Small intestine (tissue), 7 donors: ENCODE results near the gene SLC22A15. TPM values are rescaled to one million over a fixed set of nuclear protein-coding genes. Genes with fewer than 3 reads are reported as not detected.
A peak's percentile ranks its signal among the peaks of the same experiment; 100 is the strongest.

ENCODE experiments used
- DNase-seq, 2 donors: peaks; one replicate each; pipeline versions ENCODE4 v3.0.0 to v3.0.0-alpha.2; 2013
- FAIRE-seq: peaks from 2 replicates; lab custom pipeline; 2012; peaks lifted over from hg19 to GRCh38; lab: Jason Lieb, UNC
- H3K27ac ChIP-seq, 3 donors: one replicate each; pipeline ENCODE4 v1.5.1; 2013; ENCODE audit warnings: low read length in 2 of 3, mild to moderate bottlenecking in 2 of 3, control low read depth in 1 of 3, inconsistent platforms in 1 of 3, low read depth in 1 of 3, moderate library complexity in 1 of 3
- H3K27me3 ChIP-seq, 3 donors: one replicate each; pipeline ENCODE4 v1.6.1; 2013; ENCODE audit warnings: low read length in 3 of 3, inconsistent platforms in 1 of 3; ENCODE audit not compliant: control insufficient read depth in 3 of 3, insufficient read depth in 3 of 3
- H3K36me3 ChIP-seq, 3 donors: one replicate each; pipeline ENCODE4 v1.6.1; 2013; ENCODE audit warnings: low read length in 3 of 3, inconsistent platforms in 1 of 3, low read depth in 1 of 3, mild to moderate bottlenecking in 1 of 3, moderate library complexity in 1 of 3; ENCODE audit not compliant: control insufficient read depth in 3 of 3, insufficient read depth in 2 of 3
- H3K4me1 ChIP-seq, 3 donors: one replicate each; pipeline ENCODE4 v1.6.1; 2013; ENCODE audit warnings: low read length in 2 of 3, inconsistent platforms in 1 of 3, low read depth in 1 of 3, mild to moderate bottlenecking in 1 of 3, moderate library complexity in 1 of 3; ENCODE audit not compliant: control insufficient read depth in 3 of 3, insufficient read depth in 2 of 3
- H3K4me3 ChIP-seq, 3 donors: one replicate each; pipeline ENCODE4 v1.5.1; 2013; ENCODE audit warnings: low read length in 3 of 3, control low read depth in 1 of 3, inconsistent platforms in 1 of 3, low read depth in 1 of 3, mild to moderate bottlenecking in 1 of 3, moderate library complexity in 1 of 3
- H3K9me3 ChIP-seq, 2 donors: one replicate each; pipeline ENCODE4 v1.6.1; 2013; ENCODE audit warnings: low read depth in 1 of 2, low read length in 1 of 2; ENCODE audit not compliant: control insufficient read depth in 2 of 2, insufficient read depth in 1 of 2
- WGBS, 3 donors: extraction: QIAGEN DNeasy Blood & Tissue Kit; methylation state at CpG; one replicate each; pipeline ENCODE4 v1.1.7; 2013; 5-methylcytosine and 5-hydroxymethylcytosine counted together
- polyA plus RNA-seq, 4 donors: library from polyadenylated mRNA; stranded (reverse) in 3 of 4; unstranded in 1 of 4; fragments of 200-250 nt in 3 of 4; fragments of 120-200 nt in 1 of 4; gene quantifications; one replicate each; pipeline versions ENCODE4 v1.2.1 to v1.2.3, GENCODE V29; 2013
- donor health status: healthy with polysubstance abuse.
- donor health status: control.
- donor health status: control.
- donor health status: Bipolar disorder and iron deficiency.
- donor health status: healthy.

The SLC22A15 gene
- polyA plus RNA-seq, 4 donors, result 0.27 to 2.6 (median 0.88) TPM; not detected in 1

DNA sequence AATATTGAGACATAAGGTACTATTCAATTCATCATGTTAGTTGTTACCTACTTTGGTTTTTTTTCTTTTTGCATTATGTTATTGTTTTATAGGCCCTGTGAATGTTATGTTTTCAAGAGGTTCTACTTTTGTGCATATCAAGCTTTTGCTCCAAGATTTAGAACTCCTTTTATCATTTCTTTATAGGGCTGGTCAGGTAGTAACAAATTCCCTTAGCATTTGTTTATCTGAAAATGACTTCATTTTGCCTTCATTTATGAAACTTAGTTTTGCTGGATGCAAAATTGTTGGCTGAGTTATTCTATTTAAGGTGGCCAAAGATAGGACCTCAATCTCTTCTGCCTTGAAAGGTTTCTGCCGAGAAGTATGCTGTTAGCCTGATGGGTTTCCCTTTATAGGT is 113.6 kb downstream of the SLC22A15 start:
- DNase-seq (no peak), FAIRE-seq (no peak)
- Histone ChIP-seq H3K4me3 (no peak overlapping the region), H3K27ac (no peak overlapping the region), H3K4me1 (no peaks in the 10 kb centered on the region), H3K9me3 (peaks cover 0 to 22% of the 10 kb centered on the region in 2 donors), H3K27me3 (no peaks in the 10 kb centered on the region), H3K36me3 (no peaks in the 10 kb centered on the region)
- 91 to 97% (median 96%) methylated on average over 1 of the region's 1 CpG for WGBS, 3 donors

DNA sequence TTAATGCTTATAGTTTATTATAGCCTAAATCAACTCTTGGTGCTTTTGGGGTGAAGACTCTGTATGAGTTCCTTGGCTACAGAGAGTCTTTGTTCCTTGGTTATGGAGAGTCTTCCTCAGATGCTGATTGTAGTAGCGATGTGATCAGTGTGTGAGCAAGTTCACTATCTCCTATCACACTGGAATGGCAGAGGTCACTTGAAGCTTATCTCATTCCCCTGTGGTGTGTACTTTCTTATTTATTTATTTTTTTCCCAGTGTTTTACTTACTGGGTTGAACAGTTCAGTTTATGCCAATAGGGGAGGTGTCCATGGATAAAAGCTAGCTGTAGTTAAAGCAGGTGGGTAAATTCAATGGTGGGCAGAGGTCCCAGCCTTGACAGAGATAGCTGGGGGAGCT is 114.8 kb downstream of the SLC22A15 start:
- DNase-seq (no peak), FAIRE-seq (no peak)
- Histone ChIP-seq H3K27ac (no peak overlapping the region), H3K4me1 (no peaks in the 10 kb centered on the region), H3K4me3 (no peak overlapping the region), H3K36me3 (no peaks in the 10 kb centered on the region), H3K9me3 (peaks cover 0 to 24% of the 10 kb centered on the region in 2 donors), H3K27me3 (no peaks in the 10 kb centered on the region)
- 41 to 89% (median 80%) methylated on average over 1 of the region's 1 CpG for WGBS, 3 donors

DNA sequence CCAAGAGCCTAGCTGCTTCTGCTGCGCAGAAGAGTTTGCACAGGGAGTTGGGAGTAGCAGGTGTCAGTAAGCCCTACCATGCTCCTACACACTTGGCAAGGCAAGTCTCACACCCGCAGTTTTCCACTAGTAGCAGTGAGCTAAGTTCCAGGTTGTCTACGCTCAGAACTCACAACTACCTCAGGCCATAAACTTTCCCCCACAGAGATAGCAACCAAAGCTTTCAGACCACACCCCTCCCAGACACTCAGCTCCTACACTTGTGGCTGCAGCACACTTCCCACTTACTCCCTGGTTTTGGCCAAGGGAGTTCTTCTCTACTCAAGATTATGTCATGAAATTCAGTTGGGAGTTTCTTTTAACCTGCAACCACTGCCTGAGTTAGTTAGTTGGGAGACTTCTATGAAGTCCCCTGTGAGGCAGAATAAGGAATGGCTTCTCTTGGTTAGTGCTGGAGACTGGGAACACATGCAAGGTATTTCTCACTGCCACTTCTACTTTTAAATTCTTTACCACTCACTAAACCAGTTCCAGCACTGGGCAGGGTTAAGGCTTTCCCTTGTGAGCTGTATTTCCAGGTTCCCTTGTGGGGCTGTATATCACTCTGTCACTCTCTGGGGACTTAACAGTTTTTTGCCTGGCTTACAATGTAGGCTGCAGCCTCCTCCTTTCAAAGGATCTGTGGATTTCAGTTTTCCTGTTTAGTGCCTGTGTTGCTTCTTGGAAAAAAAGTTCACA is 116.6 kb downstream of the SLC22A15 start:
- H3K27me3 ChIP-seq, result no peaks in the 10 kb centered on the region
- FAIRE-seq, result no peak
- H3K4me1 ChIP-seq, result no peaks in the 10 kb centered on the region
- peak in 1 of 2 donors; percentile 41 for DNase-seq
- H3K27ac ChIP-seq, result no peak overlapping the region
- H3K36me3 ChIP-seq, result no peaks in the 10 kb centered on the region
- WGBS, 3 donors, result 42 to 46% (median 44%) methylated on average over 3 of the region's 3 CpGs
- H3K4me3 ChIP-seq, result no peak overlapping the region
- H3K9me3 ChIP-seq, result peaks cover 0 to 26% of the 10 kb centered on the region in 2 donors

DNA sequence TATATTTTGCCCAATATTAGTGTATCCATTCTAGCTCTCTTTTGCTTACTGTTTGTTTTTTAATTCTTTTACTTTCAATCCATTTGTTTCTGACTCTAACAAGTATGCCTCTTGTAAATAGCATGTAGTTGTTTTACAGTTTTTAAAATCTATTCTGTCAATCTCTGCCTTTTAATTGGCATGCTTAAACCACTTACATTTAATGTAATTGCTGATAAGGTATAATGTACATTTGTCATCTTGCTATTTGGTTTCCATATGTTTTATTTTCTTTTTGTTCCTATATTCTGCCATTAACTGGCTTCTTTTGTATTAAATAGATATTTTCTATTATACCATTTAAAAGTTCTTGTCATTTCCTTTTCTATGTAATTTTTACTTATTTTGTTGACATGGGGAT is 118.7 kb downstream of the SLC22A15 start:
- H3K4me1 ChIP-seq, result no peaks in the 10 kb centered on the region
- H3K27me3 ChIP-seq, result no peaks in the 10 kb centered on the region
- H3K36me3 ChIP-seq, result no peaks in the 10 kb centered on the region
- FAIRE-seq, result no peak
- no peak for DNase-seq
- H3K9me3 ChIP-seq, result peaks cover 0 to 26% of the 10 kb centered on the region in 2 donors
- H3K4me3 ChIP-seq, result no peak overlapping the region
- no peak overlapping the region for H3K27ac ChIP-seq

DNA sequence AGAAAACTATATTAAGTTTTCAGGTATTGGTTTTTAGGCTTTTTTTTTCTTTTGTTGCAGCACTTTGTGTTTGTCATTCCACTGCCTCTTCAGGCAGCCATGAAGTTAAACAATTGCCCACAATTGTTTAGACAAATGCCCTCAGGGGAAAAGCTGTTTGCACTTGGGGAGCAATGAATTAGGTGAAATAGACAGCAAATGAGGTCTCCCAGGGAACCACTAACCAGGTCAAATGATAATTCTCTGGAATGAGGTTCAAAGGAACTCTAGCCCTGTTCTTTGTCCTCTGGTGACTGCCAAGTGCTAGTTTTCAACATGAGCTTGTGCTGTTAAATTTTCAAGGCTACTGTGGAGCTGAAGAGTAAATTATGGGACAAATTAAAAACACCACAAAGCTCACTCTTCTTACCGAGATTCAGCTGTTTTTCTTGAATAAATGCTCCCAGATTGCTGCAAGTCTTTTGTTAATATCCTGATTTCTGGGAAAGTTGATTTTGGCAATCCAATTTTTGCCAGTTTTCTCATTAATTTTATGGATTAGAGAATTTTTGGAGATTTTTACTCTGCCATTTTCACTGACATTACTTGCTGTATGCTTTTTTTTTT is 119.8 kb downstream of the SLC22A15 start:
- DNase-seq (no peak), FAIRE-seq (no peak)
- H3K9me3 ChIP-seq, result peaks cover 0 to 26% of the 10 kb centered on the region in 2 donors
- H3K4me1 ChIP-seq, result no peaks in the 10 kb centered on the region
- no peak overlapping the region for H3K4me3 ChIP-seq
- 74 to 82% (median 76%) methylated on average over 1 of the region's 1 CpG for WGBS, 3 donors
- no peaks in the 10 kb centered on the region for H3K36me3 ChIP-seq
- H3K27ac ChIP-seq, result no peak overlapping the region
- H3K27me3 ChIP-seq, result no peaks in the 10 kb centered on the region

DNA sequence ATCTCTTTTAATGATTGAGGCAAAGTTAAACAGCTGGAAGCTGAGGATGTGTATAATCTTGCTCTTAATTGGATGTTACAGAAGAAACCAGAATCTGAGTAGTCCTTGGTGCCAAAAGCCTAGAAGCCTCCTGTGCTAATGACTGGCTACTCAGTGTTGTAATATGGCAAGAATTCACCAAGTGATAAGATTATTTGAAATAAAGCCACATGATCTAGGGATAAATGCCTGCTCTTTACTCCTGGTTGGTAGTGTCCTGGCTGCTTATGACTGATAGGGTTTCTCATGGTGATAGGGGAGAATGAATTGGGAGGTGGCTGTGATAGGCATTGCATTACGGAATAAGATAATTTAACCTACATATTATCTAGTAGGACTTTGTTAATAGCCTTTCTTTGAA is 121.3 kb downstream of the SLC22A15 start:
- no peaks in the 10 kb centered on the region for H3K27me3 ChIP-seq
- peaks cover 0 to 13% of the 10 kb centered on the region in 2 donors for H3K9me3 ChIP-seq
- H3K27ac ChIP-seq, result no peak overlapping the region
- WGBS, 3 donors, result 71 to 86% (median 83%) methylated on average over 1 of the region's 1 CpG
- H3K36me3 ChIP-seq, result no peaks in the 10 kb centered on the region
- H3K4me3 ChIP-seq, result no peak overlapping the region
- DNase-seq (no peak), FAIRE-seq (no peak)
- H3K4me1 ChIP-seq, result no peaks in the 10 kb centered on the region

DNA sequence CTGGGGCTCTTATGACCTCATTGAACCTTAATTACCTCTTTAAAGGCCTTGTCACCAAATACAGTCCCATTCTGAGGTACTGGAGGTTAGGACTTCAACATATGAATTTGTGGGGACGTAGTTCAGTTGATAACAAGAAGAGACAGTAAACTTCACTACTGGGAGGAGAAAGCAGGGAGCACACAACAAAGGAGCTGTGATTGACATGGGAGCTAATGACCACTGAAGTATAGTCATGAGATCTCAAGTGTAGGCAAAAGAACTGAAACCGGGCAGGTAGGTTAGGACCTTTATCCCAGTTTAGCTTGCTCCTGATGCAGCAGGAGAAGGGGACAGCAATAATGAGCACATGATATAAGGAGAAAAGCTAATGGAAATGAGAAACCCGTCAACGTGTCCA is 123.1 kb downstream of the SLC22A15 start:
- WGBS, 3 donors, result 78 to 83% (median 82%) methylated on average over 4 of the region's 4 CpGs
- no peak for FAIRE-seq

DNA sequence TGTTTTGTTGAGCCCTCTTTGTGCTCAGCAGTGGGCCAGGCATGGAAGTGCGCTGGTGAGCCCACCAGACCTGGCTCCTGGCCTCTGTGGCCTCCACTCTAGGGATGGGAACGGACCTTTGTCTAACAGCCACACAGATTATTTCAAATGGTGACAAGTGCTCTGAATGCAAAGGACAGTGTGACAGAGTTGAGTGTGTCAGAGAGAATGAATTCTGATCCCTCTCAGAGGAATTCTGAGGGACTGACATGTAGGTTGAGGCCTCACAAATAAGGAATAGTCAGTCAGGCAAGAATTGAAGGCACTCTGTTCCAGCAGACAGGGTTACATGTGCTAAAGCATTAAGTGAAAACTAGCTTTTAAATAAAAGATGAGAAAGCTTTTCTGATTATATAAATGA is 123.6 kb downstream of the SLC22A15 start:
- H3K4me3 ChIP-seq, result no peak overlapping the region
- DNase-seq (no peak), FAIRE-seq (no peak)
- H3K4me1 ChIP-seq, result peaks cover 0 to 2% (median 0%) of the 10 kb centered on the region in 3 donors
- H3K27ac ChIP-seq, result no peak overlapping the region
- no peaks in the 10 kb centered on the region for H3K27me3 ChIP-seq
- no peaks in the 10 kb centered on the region for H3K36me3 ChIP-seq
- H3K9me3 ChIP-seq, result peaks cover 0 to 4% of the 10 kb centered on the region in 2 donors
- 82 to 92% (median 91%) methylated on average over 2 of the region's 2 CpGs for whole genome bisulfite sequencing, 3 donors

More for the DNA sequence above, 123.1 kb downstream of the SLC22A15 start:
- H3K27ac ChIP-seq, result no peak overlapping the region
- H3K27me3 ChIP-seq, result no peaks in the 10 kb centered on the region
- no peak for DNase-seq
- H3K4me1 ChIP-seq, result no peaks in the 10 kb centered on the region
- H3K9me3 ChIP-seq, result peaks cover 0 to 6% of the 10 kb centered on the region in 2 donors
- no peak overlapping the region for H3K4me3 ChIP-seq
- H3K36me3 ChIP-seq, result no peaks in the 10 kb centered on the region
